Measurements from ENCODE around the gene DCTN1. TPM values are rescaled to one million over a fixed set of nuclear protein-coding genes. Genes with fewer than 3 reads are reported as not detected.
A peak's percentile ranks its signal among the peaks of the same experiment; 100 is the strongest.

Gene DCTN1
- total RNA-seq, 2 donors from 2014 or later, result 93.9 to 294 TPM

- 16% methylated on average over 24 of the region's 66 CpGs for WGBS
- H3K4me3 ChIP-seq, result peak overlapping the region; percentile 34 to 42
- DNase-seq (ENCODE audit: low spot score), result peak; percentile 29
- H3K9me3 ChIP-seq, result no peaks in the 10 kb centered on the region
- peak overlapping the region in 1 of 2 donors; percentile 42 for H3K27ac ChIP-seq
- no peaks in the 10 kb centered on the region for H3K27me3 ChIP-seq (replicated peaks; ENCODE audit: insufficient read depth)
- H3K4me1 ChIP-seq (replicated peaks), result peaks cover 5% of the 10 kb centered on the region
- H3K36me3 ChIP-seq, result no peaks in the 10 kb centered on the region
- intact Hi-C loops (cut with DNase I), result no loop called here
- TF ChIP-seq, protein P1, sequence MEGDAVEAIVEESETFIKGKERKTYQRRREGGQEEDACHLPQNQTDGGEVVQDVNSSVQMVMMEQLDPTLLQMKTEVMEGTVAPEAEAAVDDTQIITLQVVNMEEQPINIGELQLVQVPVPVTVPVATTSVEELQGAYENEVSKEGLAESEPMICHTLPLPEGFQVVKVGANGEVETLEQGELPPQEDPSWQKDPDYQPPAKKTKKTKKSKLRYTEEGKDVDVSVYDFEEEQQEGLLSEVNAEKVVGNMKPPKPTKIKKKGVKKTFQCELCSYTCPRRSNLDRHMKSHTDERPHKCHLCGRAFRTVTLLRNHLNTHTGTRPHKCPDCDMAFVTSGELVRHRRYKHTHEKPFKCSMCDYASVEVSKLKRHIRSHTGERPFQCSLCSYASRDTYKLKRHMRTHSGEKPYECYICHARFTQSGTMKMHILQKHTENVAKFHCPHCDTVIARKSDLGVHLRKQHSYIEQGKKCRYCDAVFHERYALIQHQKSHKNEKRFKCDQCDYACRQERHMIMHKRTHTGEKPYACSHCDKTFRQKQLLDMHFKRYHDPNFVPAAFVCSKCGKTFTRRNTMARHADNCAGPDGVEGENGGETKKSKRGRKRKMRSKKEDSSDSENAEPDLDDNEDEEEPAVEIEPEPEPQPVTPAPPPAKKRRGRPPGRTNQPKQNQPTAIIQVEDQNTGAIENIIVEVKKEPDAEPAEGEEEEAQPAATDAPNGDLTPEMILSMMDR (IDR thresholded peaks at IDR 0.05), result peak in 3 of 4 experiments; percentile 27 to 55 (median 36)
- TF ChIP-seq POLR2AphosphoS5 (IDR thresholded peaks at IDR 0.05), result no peak
Measured at GRCh38 chr2:74414881-74415761, 35.0 kb upstream of the DCTN1 start.

DNA sequence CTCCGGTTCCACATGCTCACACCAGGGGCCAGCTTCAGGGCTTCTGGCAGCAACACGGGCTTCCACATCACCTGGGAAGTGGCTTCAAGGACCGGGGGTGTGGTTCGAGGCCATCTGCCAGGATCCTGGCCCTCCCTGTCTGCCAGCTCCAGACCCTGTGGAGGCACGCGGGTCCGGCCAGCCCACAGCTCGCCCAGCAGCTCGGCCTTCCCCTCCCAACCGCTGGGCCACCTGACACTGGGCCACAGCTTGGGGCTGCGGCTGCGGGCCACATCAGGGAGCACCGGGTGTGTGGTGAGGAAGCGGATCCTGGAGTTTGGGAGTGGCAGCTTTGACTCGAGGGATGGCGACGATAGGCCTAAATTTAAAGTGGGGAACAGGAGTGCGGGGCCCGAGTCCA is 34.3 kb upstream of the DCTN1 start:
- H3K27me3 ChIP-seq (replicated peaks; ENCODE audit: insufficient read depth), result no peaks in the 10 kb centered on the region
- no peaks in the 10 kb centered on the region for H3K9me3 ChIP-seq
- H3K27ac ChIP-seq, result peak overlapping the region in 1 of 2 donors; percentile 42
- H3K36me3 ChIP-seq, result no peaks in the 10 kb centered on the region
- H3K4me1 ChIP-seq (replicated peaks), result peaks cover 5% of the 10 kb centered on the region
- TF ChIP-seq POLR2AphosphoS5 (IDR thresholded peaks at IDR 0.05), result no peak
- no peak for TF ChIP-seq POLR2A (IDR thresholded peaks at IDR 0.05)
- TF ChIP-seq, protein P1 (IDR thresholded peaks at IDR 0.05), result no peak
- intact Hi-C loops (cut with DNase I), result no loop called here
- no peak for DNase-seq (ENCODE audit: low spot score)
- 29% methylated on average over 18 of the region's 19 CpGs for WGBS
- H3K4me3 ChIP-seq, result peak overlapping the region; percentile 34 to 42

- H3K27ac ChIP-seq, result no peak overlapping the region
- H3K4me3 ChIP-seq, result no peak overlapping the region
- intact Hi-C loops (cut with DNase I), result no loop called here
- H3K27me3 ChIP-seq (replicated peaks; ENCODE audit: insufficient read depth), result no peaks in the 10 kb centered on the region
- no peak for DNase-seq (ENCODE audit: low spot score)
- TF ChIP-seq POLR2AphosphoS5 (IDR thresholded peaks at IDR 0.05) (no peak), POLR2A (IDR thresholded peaks at IDR 0.05) (no peak)
- TF ChIP-seq, protein P1 (IDR thresholded peaks at IDR 0.05), result no peak
- 71% methylated on average over 7 of the region's 8 CpGs for WGBS
- H3K4me1 ChIP-seq (replicated peaks), result peaks cover 5% of the 10 kb centered on the region
- no peaks in the 10 kb centered on the region for H3K36me3 ChIP-seq
- no peaks in the 10 kb centered on the region for H3K9me3 ChIP-seq
Measured at GRCh38 chr2:74413001-74413698, 33.0 kb upstream of the DCTN1 start.

- Histone ChIP-seq H3K4me1 (replicated peaks) (no peaks in the 10 kb centered on the region), H3K4me3 (no peak overlapping the region), H3K27me3 (replicated peaks; ENCODE audit: insufficient read depth) (no peaks in the 10 kb centered on the region), H3K36me3 (no peaks in the 10 kb centered on the region), H3K9me3 (no peaks in the 10 kb centered on the region), H3K27ac (no peak overlapping the region)
- WGBS, result 71% methylated on average over 5 of the region's 5 CpGs
- intact Hi-C loops (cut with DNase I), result no loop called here
- DNase-seq (ENCODE audit: low spot score), result no peak
- TF ChIP-seq, protein P1 (IDR thresholded peaks at IDR 0.05), result no peak
- no peak for TF ChIP-seq POLR2AphosphoS5 (IDR thresholded peaks at IDR 0.05)
- TF ChIP-seq POLR2A (IDR thresholded peaks at IDR 0.05), result no peak
Measured at GRCh38 chr2:74407682-74408081, 27.6 kb upstream of the DCTN1 start.
